ENCODE data around the gene ZNF85.
"Not testable (repeated sequence)": the region's sequence is repeated elsewhere in the genome, so short reads cannot be mapped to it uniquely, and the experiment has no call there.

The ZNF85 gene

GRCh38 chr19:20964798-20965197 lies 41.7 kb downstream of the ZNF85 start:
- CTCF ChIA-PET: interaction anchor here (1.0 kb wide), 1 partner anchor 16 kb away, joined by 3 read pairs; no protein-coding TSS in a partner anchor
- TF ChIP-seq, protein P1, sequence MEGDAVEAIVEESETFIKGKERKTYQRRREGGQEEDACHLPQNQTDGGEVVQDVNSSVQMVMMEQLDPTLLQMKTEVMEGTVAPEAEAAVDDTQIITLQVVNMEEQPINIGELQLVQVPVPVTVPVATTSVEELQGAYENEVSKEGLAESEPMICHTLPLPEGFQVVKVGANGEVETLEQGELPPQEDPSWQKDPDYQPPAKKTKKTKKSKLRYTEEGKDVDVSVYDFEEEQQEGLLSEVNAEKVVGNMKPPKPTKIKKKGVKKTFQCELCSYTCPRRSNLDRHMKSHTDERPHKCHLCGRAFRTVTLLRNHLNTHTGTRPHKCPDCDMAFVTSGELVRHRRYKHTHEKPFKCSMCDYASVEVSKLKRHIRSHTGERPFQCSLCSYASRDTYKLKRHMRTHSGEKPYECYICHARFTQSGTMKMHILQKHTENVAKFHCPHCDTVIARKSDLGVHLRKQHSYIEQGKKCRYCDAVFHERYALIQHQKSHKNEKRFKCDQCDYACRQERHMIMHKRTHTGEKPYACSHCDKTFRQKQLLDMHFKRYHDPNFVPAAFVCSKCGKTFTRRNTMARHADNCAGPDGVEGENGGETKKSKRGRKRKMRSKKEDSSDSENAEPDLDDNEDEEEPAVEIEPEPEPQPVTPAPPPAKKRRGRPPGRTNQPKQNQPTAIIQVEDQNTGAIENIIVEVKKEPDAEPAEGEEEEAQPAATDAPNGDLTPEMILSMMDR (IDR thresholded peaks at IDR 0.05; ENCODE audit: control extremely low read depth, extremely low read depth, low read depth, missing control alignments): no peak
- POLR2A ChIA-PET: no interaction called here
- DNase-seq (ENCODE audit: extremely low spot score): no peak

DNA sequence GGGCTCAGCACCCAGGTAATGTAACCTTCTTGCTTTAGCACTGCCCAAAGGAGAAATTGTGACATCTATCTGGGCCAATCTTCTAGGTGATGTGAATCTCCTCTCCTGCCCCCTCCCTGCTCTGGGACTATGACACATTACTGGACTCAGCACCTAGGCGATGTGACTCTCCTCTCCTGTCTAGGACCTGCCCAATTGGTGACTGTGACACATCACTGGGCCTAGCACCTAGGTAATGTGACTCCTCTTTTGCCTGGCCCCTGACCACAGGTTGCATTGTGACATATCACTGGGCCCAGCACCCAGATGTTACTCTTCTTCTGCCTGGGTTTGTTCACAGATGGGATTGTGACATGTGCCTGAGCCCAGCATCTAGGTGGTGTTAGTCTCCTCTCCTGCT lies 45.0 kb downstream of the ZNF85 start:
- TF ChIP-seq, protein P1 (IDR thresholded peaks at IDR 0.05; ENCODE audit: control extremely low read depth, extremely low read depth, low read depth, missing control alignments): no peak
- ChIA-PET CTCF (no interaction called here), POLR2A (no interaction called here)
- no peak for DNase-seq (ENCODE audit: extremely low spot score)

DNA sequence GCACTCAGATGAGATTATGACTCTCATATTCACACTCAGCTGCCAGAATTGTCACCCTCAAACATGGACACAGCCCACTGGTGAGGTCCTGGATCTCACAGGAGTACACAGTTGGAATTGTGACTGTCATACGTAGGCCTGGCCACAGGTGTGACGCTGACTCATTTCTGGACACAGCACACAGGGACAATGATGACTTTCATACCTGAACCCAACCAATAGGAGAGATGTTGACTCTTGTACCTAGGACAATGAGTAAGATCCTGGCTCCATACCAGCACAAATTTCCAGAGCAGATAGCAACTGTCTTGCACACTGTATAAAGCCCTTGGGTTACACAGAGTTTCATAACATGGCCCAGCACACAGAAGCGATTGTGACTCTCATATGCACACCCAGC lies 46.4 kb downstream of the ZNF85 start:
- POLR2A ChIA-PET: no interaction called here
- DNase-seq (ENCODE audit: extremely low spot score): no peak
- CTCF ChIA-PET: no interaction called here

GRCh38 chr19:20969898-20970297 lies 46.8 kb downstream of the ZNF85 start:
- CTCF ChIA-PET: no interaction called here
- POLR2A ChIA-PET: no interaction called here
- TF ChIP-seq, protein P1 (IDR thresholded peaks at IDR 0.05; ENCODE audit: control extremely low read depth, extremely low read depth, low read depth, missing control alignments): no peak

More for the DNA sequence above, 46.4 kb downstream of the ZNF85 start:
- TF ChIP-seq, protein P1 (IDR thresholded peaks at IDR 0.05; ENCODE audit: control extremely low read depth, extremely low read depth, low read depth, missing control alignments): no peak

DNA sequence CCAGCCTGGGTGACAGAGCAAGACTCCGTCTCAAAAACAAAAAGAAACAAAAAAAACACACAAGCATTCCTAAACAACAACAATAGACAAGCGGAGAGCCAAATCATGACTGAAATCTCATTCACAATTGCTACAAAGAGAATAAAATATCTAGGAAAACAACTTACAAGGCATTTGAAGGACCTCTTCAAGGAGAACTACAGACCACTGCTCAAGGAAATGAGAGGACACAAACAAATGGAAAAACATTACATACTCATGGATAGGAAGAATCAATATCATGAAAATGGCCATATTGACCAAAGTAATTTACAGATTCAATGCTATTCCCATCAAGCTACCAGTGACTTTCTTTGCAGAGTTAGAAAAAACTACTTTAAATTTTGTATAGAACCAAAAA lies 69.7 kb downstream of the ZNF85 start:
- CTCF ChIA-PET; POLR2A ChIA-PET; DNase-seq (ENCODE audit: extremely low spot score): not testable (repeated sequence)

More at GRCh38 chr19:20969898-20970297, 46.8 kb downstream of the ZNF85 start:
- no peak for DNase-seq (ENCODE audit: extremely low spot score)

DNA sequence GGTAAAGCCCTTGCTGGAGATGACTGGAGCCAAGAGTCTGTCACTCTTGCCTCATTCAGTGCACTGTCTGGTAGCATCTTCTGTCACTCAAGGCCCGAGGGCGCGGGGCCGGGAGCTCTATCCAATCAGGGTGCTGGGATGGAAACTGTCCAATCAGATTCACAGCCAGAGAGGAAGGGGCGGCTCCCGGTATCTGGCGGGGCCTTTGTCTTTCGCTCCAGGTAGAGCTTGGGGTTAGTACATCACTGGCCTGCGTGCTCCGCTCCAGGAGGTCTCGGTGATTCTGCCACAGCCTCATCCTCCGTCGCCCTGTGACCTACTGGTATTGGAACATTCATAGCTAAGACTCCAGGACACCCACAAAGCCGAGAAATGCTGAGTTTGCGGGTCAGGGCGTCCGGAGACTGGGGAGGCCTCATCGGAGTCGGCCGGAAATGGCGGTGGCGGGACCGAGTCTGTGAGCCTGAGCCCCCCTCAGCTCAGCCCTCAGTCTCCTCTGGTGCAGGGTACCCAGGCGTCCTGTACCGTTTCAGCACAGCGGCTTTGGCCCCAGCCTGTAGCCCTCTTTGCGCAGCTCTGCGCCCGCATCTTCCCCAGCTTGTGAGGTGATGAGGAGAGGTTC lies 76.8 kb downstream of the ZNF85 start:
- POLR2A ChIA-PET: interaction anchor here (1.1 kb wide), 1 partner anchor 21 kb away, joined by 8 read pairs; the partner anchor contains the start of gene ZNF430
- TF ChIP-seq, protein P1 (IDR thresholded peaks at IDR 0.05; ENCODE audit: control extremely low read depth, extremely low read depth, low read depth, missing control alignments): no peak
- CTCF ChIA-PET: interaction anchor here (1.0 kb wide), 1 partner anchor 8 kb away, joined by 3 read pairs; no protein-coding TSS in a partner anchor
- DNase-seq (ENCODE audit: extremely low spot score): peak; percentile 86
